Thyroid gland (tissue), 4 donors: ENCODE data around the gene RABGAP1. TPM values are rescaled to one million over a fixed set of nuclear protein-coding genes. Genes with fewer than 3 reads are reported as not detected.

ENCODE experiments used
- DNase-seq, 2 donors: peaks; one replicate each; pipeline ENCODE4 v3.0.0-alpha.2; 2019
- H3K27ac ChIP-seq, 3 donors: fragments of 200-600 bp; sonication (generic); 1 replicate in 2 of 3; 2 replicates in 1 of 3; pipeline ENCODE4 v1.5.1; 2016 to 2019; ENCODE audit warnings: mild to moderate bottlenecking in 1 of 3, moderate library complexity in 1 of 3
- H3K27me3 ChIP-seq: fragments of 200-600 bp; sonication (generic); one replicate; pipeline ENCODE4 v1.5.1; 2019
- H3K36me3 ChIP-seq, 2 donors: fragments of 200-600 bp; sonication (generic); one replicate each; pipeline ENCODE4 v1.5.1; 2016 to 2019
- H3K4me1 ChIP-seq, 2 donors: fragments of 200-600 bp; sonication (generic); one replicate each; pipeline ENCODE4 v1.5.1; 2017 to 2019
- H3K4me3 ChIP-seq, 3 donors: fragments of 200-600 bp; sonication (generic); replicated peaks in 1 of 3; 1 replicate in 2 of 3; 2 replicates in 1 of 3; pipeline ENCODE4 v1.5.1; 2016; ENCODE audit warnings: mild to moderate bottlenecking in 1 of 3
- H3K9me3 ChIP-seq: fragments of 200-600 bp; sonication (generic); one replicate; pipeline ENCODE4 v1.5.1; 2017
- POLR2A ChIP-seq, 2 donors: fragments of 450-650 bp; IDR thresholded peaks; one replicate each; pipeline ENCODE4 v1.6.1; 2017; ENCODE audit warnings: antibody characterized with exemption in 2 of 2, mild to moderate bottlenecking in 2 of 2, moderate library complexity in 1 of 2
- WGBS, 2 donors: methylation state at CpG; one replicate each; pipeline ENCODE4 v1.1.5; 2017; 5-methylcytosine and 5-hydroxymethylcytosine counted together
- intact Hi-C: fragments of 100-400 bp; cut with DNase I; formaldehyde crosslinking; loops from one replicate; pipeline ENCODE4 v1.15.1; 2023
- total RNA-seq, 4 donors: library from RNA; depleted of rRNA; stranded (reverse); fragments of >200 nt; gene quantifications; one replicate each; pipeline ENCODE4 v1.2.3, GENCODE V29; 2016
- TF ChIP-seq, protein P1 (sequence below), 6 experiments: fragments of 200-600 bp in 3 of 6; fragments of 450-650 bp in 3 of 6; sonication (generic) in 3 of 6; IDR thresholded peaks; one replicate each; pipeline ENCODE4 v1.5.1; 2016 to 2019; ENCODE audit warnings: antibody characterized with exemption in 6 of 6, mild to moderate bottlenecking in 2 of 6, inconsistent platforms in 1 of 6, moderate library complexity in 1 of 6

Gene RABGAP1
- total RNA-seq, 4 donors from 2014 or later: 90.7 to 144 (median 127) TPM

- no peak for TF ChIP-seq POLR2A (IDR thresholded peaks at IDR 0.05)
- TF ChIP-seq, protein P1, sequence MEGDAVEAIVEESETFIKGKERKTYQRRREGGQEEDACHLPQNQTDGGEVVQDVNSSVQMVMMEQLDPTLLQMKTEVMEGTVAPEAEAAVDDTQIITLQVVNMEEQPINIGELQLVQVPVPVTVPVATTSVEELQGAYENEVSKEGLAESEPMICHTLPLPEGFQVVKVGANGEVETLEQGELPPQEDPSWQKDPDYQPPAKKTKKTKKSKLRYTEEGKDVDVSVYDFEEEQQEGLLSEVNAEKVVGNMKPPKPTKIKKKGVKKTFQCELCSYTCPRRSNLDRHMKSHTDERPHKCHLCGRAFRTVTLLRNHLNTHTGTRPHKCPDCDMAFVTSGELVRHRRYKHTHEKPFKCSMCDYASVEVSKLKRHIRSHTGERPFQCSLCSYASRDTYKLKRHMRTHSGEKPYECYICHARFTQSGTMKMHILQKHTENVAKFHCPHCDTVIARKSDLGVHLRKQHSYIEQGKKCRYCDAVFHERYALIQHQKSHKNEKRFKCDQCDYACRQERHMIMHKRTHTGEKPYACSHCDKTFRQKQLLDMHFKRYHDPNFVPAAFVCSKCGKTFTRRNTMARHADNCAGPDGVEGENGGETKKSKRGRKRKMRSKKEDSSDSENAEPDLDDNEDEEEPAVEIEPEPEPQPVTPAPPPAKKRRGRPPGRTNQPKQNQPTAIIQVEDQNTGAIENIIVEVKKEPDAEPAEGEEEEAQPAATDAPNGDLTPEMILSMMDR (IDR thresholded peaks at IDR 0.05): no peak
- no peaks in the 10 kb centered on the region for H3K4me1 ChIP-seq
- H3K36me3 ChIP-seq: no peaks in the 10 kb centered on the region
- intact Hi-C loops: no loop called here
- no peaks in the 10 kb centered on the region for H3K9me3 ChIP-seq
- no peak for DNase-seq
- 83 to 92% methylated on average over 8 of the region's 8 CpGs for WGBS, 2 donors
- H3K27ac ChIP-seq: no peak overlapping the region
- H3K27me3 ChIP-seq: no peaks in the 10 kb centered on the region
- H3K4me3 ChIP-seq: no peak overlapping the region
Measured at GRCh38 chr9:122922713-122923112, 18.1 kb upstream of the RABGAP1 start.

- H3K4me3 ChIP-seq: no peak overlapping the region
- DNase-seq: no peak
- intact Hi-C loops: no loop called here
- H3K9me3 ChIP-seq: no peaks in the 10 kb centered on the region
- H3K36me3 ChIP-seq: no peaks in the 10 kb centered on the region
- WGBS, 2 donors: 86 to 88% methylated on average over 3 of the region's 3 CpGs
- H3K27me3 ChIP-seq: no peaks in the 10 kb centered on the region
- no peak for TF ChIP-seq POLR2A (IDR thresholded peaks at IDR 0.05)
- TF ChIP-seq, protein P1 (IDR thresholded peaks at IDR 0.05): no peak
- H3K4me1 ChIP-seq: no peaks in the 10 kb centered on the region
- no peak overlapping the region for H3K27ac ChIP-seq
Measured at GRCh38 chr9:122923947-122924346, 16.9 kb upstream of the RABGAP1 start.

- Histone ChIP-seq H3K27me3 (no peaks in the 10 kb centered on the region), H3K36me3 (no peaks in the 10 kb centered on the region), H3K4me3 (no peak overlapping the region), H3K4me1 (peaks cover 22 to 24% of the 10 kb centered on the region in 2 donors), H3K9me3 (no peaks in the 10 kb centered on the region), H3K27ac (no peak overlapping the region)
- intact Hi-C loops: loop anchor here (10.0 kb wide), 1 partner anchor 55 kb away; no protein-coding TSS in a partner anchor
- TF ChIP-seq, protein P1 (IDR thresholded peaks at IDR 0.05): no peak
- TF ChIP-seq POLR2A (IDR thresholded peaks at IDR 0.05): no peak
- no peak for DNase-seq
- 81 to 83% methylated on average over 1 of the region's 1 CpG for WGBS, 2 donors
Measured at GRCh38 chr9:122929796-122930354, 10.9 kb upstream of the RABGAP1 start.

DNA sequence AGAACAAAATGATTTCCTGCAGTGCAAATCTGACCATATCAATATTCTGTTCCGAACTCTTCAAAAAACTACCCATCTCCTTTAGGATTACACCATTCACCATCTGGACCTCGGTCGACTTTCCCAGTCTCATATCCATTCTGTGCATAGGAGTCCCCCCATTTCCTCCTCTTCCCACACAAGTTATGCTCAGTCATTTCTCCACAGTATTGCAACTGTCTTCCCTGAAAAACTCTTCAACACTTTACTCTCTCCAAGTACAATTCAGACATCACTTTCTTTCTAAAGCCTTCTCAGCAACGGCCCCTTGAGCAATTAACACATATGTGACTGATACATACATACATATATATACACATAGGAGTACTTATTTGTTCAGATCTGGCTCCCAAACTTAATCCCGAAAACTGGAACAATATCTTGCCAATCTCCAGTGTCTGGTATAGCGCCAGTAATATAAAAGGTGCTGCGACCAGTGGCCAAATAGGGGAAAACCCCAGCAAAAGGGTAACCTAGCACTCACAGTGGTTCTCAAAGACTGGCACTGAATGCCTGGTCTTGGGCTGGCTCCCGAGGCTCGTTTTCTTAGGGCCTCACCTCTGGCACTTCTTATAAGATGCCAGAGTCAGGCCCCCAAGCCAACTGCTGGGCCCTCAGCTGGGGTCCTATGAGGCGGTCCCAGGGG, 10.1 kb upstream of the RABGAP1 start:
- 28 to 31% methylated on average over 9 of the region's 10 CpGs for WGBS, 2 donors

More for the DNA sequence above, 10.1 kb upstream of the RABGAP1 start:
- Histone ChIP-seq H3K4me3 (peak overlapping the region; percentile 23 to 80 (median 64)), H3K4me1 (peaks cover 22 to 24% of the 10 kb centered on the region in 2 donors), H3K27ac (peak overlapping the region; percentile 75 to 85 (median 85)), H3K9me3 (no peaks in the 10 kb centered on the region), H3K36me3 (no peaks in the 10 kb centered on the region), H3K27me3 (no peaks in the 10 kb centered on the region)
- intact Hi-C loops: loop anchor here (10.0 kb wide), 1 partner anchor 54 kb away; no protein-coding TSS in a partner anchor
- TF ChIP-seq POLR2A (IDR thresholded peaks at IDR 0.05): no peak
- TF ChIP-seq, protein P1 (IDR thresholded peaks at IDR 0.05): no peak
- DNase-seq: no peak
